GF-D8 (cell line): ENCODE measurements around the gene ARID4B.
A peak's percentile ranks its signal among the peaks of the same experiment; 100 is the strongest.
"Not testable (repeated sequence)": the region's sequence is repeated elsewhere in the genome, so short reads cannot be mapped to it uniquely, and the experiment has no call there.

ENCODE experiments used
- DNase-seq: peaks from one replicate; lab custom pipeline; 2025; lab: John Stamatoyannopoulos, UW

Gene ARID4B

GRCh38 chr1:235298758-235299157, 29.2 kb downstream of the ARID4B start:
- no peak for DNase-seq

- DNase-seq = peak; percentile 14
These were observed 30.4 kb downstream of the ARID4B start for GRCh38 chr1:235297579-235297978.

DNA sequence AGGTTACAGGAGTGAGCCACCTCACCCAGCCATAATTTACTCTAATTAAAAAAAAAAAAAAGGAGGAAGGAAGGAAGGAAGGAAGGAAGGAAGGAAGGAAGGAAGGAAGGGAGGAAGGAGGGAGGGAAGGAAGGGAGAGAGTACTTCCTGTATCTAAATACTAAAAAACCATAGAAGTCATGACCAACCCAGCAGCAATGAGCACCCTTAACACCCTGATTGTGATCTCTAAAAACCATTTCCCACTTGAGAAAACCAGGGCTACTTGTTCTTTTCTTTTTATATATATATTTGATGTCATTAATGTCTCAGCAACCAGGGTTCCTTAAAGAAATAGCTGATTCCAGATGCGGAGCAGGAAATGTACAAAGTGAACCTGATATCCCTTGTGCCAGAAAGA, 31.2 kb downstream of the ARID4B start:
- DNase-seq = no peak

GRCh38 chr1:235295902-235296350, 32.1 kb downstream of the ARID4B start:
- no peak for DNase-seq

DNA sequence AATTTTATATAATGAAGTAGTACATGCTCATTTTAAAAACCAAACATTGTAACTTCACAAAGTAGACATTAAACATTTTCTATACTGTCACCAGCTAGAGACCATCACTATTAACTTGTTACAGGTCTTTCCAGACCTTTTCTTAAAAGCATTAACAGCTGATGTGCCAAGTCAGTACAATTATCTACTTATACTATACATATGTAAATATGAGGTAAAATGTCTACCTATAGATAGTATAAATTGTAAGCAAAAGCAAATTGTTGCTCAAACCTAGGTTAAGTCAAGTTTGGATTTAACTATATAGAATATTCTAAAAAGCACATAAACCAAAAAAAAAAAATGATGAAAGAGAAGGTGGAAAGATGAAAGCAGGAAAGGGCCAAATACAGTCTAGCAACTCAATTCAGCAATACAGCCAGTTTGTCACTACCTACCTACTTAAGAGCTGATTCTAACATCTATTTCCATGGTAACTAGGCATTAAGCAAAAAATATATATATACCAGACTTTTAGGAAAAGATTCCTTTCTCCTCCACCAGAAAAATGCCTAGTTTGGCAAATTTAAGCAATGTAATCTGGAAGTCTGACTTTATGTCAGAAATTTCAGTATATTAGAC, 34.5 kb downstream of the ARID4B start:
- DNase-seq = no peak

GRCh38 chr1:235292790-235293189, 35.2 kb downstream of the ARID4B start:
- DNase-seq = no peak

DNA sequence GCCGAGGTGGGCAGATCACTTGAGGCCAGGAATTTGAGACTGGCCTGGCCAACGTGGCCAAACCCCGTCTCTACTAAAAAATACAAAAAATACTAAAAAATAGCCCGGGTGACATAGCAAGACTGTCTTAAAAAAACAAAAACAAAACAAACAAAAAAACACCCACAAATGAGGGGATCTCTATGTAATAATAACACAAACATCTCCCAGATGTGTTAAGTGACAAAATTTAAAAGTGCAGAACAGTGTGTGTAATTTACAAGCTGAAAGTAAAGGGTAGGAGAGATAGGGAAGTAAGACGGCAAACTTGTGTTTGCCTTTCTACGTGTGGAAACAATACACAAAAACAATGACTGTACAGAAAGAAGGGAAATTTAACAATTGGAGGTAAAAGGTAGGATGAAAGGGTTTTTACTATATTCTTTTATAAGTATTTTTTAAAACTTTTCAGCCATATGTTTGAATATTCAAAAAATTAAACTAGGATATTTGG, 36.3 kb downstream of the ARID4B start:
- no peak for DNase-seq

DNA sequence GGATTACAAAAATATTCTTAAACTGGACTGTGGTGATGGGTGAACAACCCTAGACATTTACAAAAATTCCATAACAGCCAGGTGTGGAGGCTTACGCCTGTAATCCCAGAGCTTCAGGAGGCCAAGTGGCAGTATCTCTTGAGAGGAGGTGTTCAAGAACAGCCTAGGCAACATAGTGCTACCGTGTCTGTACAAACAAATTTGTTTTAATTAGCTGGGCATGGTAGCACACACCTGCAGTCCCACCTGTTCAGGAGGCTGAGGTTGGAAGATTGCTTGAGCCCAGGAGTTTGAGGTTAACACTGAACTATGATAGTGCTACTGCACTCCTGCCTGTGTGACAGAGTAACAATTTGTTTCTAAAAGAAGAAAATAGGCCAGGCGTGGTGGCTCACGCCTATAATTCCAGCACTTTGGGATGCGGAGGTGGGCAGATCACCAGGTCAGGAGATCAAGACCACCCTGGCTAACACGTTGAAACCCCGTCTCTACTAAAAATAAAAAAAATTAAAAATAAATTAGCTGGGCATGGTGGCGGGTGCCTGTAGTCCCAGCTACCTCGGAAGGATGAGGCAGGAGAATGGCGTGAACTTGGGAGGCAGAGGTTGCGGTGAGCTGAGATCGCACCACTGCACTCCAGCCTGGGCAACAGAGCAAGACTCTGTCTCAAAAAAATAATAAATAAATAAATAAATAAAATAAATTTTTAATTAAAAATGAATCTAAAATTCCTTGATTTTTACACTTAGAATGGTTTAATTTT, 37.1 kb downstream of the ARID4B start:
- DNase-seq = no peak

DNA sequence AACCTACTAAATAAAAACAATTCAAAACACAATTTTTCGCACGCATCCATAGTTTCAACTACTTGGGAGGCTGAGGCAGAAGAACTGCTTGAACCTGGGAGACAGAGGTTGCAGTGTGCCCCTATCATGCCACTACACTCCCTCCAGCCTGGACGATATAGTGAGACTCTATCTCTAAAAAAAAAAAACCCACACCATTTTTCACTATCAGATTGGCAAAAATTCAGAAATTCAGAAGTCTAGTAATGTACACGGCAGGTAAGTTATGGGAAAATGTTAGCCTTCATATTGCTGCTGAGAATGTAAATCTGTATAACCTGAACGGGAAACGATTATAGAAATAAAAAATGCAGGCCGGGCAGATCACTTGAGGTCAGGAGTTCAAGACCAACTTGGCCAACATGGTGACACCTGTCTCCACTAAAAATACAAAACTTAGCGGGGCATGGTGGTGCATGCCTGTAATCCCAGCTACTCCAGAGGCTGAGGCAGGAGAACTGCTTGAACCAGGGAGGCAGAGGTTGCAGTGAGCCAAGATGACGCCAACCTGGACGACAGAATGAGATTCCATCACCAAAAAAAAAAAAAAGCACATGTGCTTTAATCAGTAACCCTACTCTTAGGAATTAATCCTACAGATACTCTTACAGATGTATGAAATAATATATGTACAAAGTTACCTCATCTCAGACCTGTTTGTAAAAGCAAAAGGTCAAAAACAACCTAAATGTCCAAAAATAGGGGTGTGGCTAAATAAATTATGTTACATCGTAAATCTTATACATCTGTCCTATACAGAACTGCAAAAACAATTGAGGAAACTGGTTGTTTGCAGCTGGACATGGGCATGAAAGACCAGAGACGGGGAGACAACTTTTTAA, 37.9 kb downstream of the ARID4B start:
- no peak for DNase-seq

- DNase-seq = no peak
These were observed 40.6 kb downstream of the ARID4B start for GRCh38 chr1:235287208-235287882.

DNA sequence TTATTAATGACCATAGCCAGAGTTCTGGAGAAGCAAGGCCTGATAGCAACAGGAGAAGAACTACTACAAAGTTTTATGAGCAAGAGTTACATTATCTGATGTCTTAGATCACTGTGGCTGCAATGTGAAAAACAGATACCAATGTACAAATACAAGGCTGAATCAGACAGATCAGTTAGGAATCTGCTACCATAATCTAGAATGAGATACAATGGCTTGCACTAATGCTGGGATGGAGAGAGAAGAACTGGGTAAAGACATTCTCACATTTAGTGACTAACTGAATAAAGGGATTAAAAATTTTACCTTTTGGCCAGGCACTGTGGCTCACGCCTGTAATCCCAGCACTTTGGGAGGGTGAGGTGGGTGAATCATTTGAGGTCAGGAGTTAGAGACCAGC, 41.3 kb downstream of the ARID4B start:
- DNase-seq = no peak

DNA sequence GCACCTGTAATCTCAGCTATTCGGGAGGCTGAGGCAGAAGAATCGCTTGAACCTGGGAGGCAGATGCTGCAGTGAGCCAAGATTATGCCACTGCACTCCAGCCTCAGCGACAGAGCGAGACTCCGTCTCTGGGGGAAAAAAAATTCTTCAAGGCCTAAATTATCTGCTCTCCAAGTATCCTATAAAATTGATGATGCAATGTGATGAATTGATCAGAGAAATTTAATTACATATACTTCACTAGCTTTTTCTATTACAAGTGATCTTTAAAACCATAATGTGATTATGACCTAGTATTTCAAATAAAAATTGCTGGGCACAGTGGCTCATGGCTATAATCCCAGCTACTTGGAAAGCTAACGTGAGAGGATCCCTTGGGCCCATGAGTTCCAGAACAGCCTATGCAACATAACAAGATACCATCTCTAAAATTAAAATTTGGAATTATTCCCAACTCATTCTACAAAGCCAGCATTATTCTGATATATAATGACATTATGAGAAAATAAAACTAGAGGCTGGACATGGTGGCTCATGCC, 43.7 kb downstream of the ARID4B start:
- DNase-seq = no peak

GRCh38 chr1:235283636-235284035, 44.3 kb downstream of the ARID4B start:
- not testable (repeated sequence) for DNase-seq

DNA sequence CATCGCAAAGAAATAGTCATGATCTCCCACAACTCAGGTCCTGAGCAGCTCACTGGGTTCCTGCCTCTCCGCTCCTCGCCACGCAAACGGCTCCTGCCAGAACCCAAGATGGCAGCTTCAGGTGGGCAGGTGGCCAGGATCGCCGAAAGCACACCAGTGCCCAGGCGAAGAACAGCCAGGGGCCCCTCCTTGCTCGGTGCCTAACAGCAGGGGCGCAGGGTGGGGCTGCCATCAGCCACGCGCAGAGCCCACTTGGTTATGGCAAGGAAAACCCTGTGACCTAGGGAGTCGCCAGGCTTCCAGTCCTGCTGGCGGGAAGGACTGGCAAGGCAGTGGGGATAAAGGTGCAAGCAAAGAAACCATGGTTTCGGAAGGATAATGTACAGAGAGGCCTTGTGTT, 47.5 kb downstream of the ARID4B start:
- DNase-seq = no peak

- DNase-seq = no peak
These were observed 48.3 kb downstream of the ARID4B start for GRCh38 chr1:235279694-235280093.

DNA sequence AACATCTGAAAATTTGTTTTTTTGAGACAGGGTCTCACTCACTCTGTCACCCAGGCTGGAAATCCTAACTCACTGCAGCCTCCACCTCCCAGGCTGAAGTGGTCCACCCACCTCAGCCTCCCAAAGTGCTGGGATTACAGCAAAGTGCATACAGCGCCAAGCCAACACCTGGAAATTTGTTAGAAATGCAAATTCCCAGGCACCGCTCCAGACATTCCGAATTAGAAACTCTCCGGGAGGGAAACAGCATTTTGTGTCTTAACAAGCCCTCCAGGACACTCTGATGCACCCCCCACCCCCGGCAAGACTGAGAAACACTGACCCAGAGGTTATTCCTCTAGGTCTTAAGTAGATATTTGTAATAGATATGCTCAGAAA, 49.1 kb downstream of the ARID4B start:
- DNase-seq = no peak

GRCh38 chr1:235278233-235278914, 49.6 kb downstream of the ARID4B start:
- DNase-seq = no peak

GRCh38 chr1:235277709-235278108, 50.3 kb downstream of the ARID4B start:
- DNase-seq = no peak

DNA sequence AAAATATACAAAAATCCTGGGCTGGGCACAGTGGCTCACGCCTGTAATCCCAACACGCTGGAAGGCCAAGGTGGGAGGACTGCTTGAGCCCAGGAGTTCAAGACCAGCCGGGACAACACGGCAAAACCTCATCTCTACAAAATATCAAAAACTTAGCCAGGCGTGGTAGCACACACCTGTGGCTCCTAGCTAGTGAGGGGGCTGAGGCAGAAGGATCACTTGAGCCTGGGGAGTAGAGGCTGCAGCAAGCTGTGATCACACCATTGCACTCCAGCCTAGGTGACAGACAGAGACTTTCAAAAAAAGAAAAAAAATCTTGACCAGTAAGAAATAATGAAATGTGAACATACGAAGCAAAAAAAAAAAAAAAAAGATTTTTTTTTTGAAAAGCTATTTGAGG, 52.1 kb downstream of the ARID4B start:
- DNase-seq = no peak

DNA sequence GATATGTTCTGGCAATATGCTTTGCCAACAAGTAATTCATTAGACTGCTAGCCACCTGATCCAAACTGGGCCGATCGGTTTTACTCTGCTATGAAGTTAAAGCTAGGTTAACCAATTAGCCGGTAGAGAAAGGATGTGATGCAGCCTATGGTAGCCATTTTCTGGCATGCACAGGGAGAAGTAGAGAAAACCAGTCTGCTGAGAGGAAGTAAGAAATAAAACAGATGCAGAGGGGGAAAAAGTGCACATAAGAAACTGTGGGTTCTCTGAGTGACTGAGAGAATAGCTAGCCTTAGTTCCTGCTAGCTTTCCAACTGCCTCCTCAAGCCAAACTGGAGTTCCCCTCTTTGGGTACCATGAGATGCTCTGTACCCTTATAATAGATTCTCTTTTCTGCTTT, 52.8 kb downstream of the ARID4B start:
- peak; percentile 20 for DNase-seq

DNA sequence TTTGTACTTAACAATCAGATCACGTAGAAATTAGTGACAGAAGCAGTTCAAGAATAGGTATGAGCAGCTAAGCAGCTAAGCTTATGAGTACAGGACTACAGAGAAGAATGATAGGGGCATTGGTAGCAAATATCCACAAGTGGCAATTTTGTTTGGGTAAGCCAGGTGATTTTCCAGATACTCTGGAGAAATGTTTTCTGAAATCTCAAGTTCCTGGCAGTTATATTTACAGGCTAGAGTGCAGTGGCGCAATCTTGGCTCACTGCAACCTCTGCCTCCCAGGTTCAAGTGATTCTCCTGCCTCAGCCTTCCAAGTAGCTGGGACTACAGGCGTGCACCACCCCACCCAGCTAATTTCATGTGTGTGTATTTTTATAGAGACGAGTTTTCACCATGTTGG, 55.1 kb downstream of the ARID4B start:
- DNase-seq = no peak
